ENCODE results near the gene GCH1. TPM values are rescaled to one million over a fixed set of nuclear protein-coding genes. Genes with fewer than 3 reads are reported as not detected.

GCH1 gene
- total and polyA plus RNA-seq, 2 donors (not counting 1 experiment from before 2014, with no cell fraction given) = 1.3 to 1.5 TPM

- H2AFZ ChIP-seq (ENCODE audit: low read length) = no peak overlapping the region
- H3K79me2 ChIP-seq (ENCODE audit: control insufficient read depth, insufficient read depth, low read length) = no peaks in the 10 kb centered on the region
- H3K9ac ChIP-seq (ENCODE audit: insufficient read depth, low read length) = no peak overlapping the region
- no peak overlapping the region for H3K4me3 ChIP-seq (replicated peaks in 1 of 4; ENCODE audit: control extremely low read depth in 1 of 4, insufficient read depth in 1 of 4, low read depth in 3 of 4, low read length in 4 of 4)
- H3K9me3 ChIP-seq (ENCODE audit: control insufficient read depth, insufficient read depth, low read depth, low read length) = no peaks in the 10 kb centered on the region
- no peak overlapping the region for H3K27ac ChIP-seq (ENCODE audit: insufficient read depth, low read length)
- H3K4me1 ChIP-seq (ENCODE audit: control insufficient read depth, extremely low read depth, insufficient read depth, low read length) = no peaks in the 10 kb centered on the region
- TF ChIP-seq, protein P1, sequence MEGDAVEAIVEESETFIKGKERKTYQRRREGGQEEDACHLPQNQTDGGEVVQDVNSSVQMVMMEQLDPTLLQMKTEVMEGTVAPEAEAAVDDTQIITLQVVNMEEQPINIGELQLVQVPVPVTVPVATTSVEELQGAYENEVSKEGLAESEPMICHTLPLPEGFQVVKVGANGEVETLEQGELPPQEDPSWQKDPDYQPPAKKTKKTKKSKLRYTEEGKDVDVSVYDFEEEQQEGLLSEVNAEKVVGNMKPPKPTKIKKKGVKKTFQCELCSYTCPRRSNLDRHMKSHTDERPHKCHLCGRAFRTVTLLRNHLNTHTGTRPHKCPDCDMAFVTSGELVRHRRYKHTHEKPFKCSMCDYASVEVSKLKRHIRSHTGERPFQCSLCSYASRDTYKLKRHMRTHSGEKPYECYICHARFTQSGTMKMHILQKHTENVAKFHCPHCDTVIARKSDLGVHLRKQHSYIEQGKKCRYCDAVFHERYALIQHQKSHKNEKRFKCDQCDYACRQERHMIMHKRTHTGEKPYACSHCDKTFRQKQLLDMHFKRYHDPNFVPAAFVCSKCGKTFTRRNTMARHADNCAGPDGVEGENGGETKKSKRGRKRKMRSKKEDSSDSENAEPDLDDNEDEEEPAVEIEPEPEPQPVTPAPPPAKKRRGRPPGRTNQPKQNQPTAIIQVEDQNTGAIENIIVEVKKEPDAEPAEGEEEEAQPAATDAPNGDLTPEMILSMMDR (conservative IDR thresholded peaks at IDR 0.05 in 1 of 2, IDR thresholded peaks at IDR 0.05 in 1 of 2; ENCODE audit: low read depth in 1 of 2, low read length in 2 of 2) = no peak
- no peak for TF ChIP-seq EZH2 (IDR thresholded peaks at IDR 0.05; ENCODE audit: low read length, missing control alignments)
- no peaks in the 10 kb centered on the region for H3K36me3 ChIP-seq (ENCODE audit: control insufficient read depth, insufficient read depth, low read length)
- no peak for DNase-seq (ENCODE audit: low read depth in 2 of 2)
- H3K27me3 ChIP-seq (ENCODE audit: control insufficient read depth, insufficient read depth, low read length) = peaks cover 11% of the 10 kb centered on the region
- no peak overlapping the region for H3K4me2 ChIP-seq (ENCODE audit: extremely low read depth, insufficient read depth, low read length)
- H4K20me1 ChIP-seq (ENCODE audit: control insufficient read depth, extremely low read depth, insufficient read depth, low read length) = no peaks in the 10 kb centered on the region
Observed at GRCh38 chr14:54815515-54815914, 87.1 kb downstream of the GCH1 start.

DNA sequence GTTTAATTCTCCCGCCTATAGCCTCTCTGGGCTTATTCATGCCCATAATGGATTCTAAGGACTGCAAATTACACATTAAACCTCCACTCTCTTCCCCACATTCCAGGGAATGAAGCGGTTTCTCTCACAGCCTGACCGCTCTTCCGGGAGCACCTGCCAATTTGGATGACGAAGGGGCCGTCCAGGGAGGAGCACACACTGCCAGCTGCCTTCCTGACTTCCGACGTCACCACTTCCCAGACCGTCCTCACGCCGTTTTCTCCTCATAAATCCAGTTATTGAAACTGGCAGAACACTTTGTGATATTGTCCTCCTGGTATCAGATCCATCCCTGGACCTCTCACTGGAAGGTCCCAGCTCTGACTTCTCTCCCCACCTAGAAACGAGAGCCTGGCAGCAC lies 87.6 kb downstream of the GCH1 start:
- TF ChIP-seq EZH2 (IDR thresholded peaks at IDR 0.05; ENCODE audit: low read length, missing control alignments) = no peak
- TF ChIP-seq, protein P1 (conservative IDR thresholded peaks at IDR 0.05 in 1 of 2, IDR thresholded peaks at IDR 0.05 in 1 of 2; ENCODE audit: low read depth in 1 of 2, low read length in 2 of 2) = no peak
- Histone ChIP-seq H3K36me3 (ENCODE audit: control insufficient read depth, insufficient read depth, low read length) (no peaks in the 10 kb centered on the region), H2AFZ (ENCODE audit: low read length) (no peak overlapping the region), H3K79me2 (ENCODE audit: control insufficient read depth, insufficient read depth, low read length) (no peaks in the 10 kb centered on the region), H3K9me3 (ENCODE audit: control insufficient read depth, insufficient read depth, low read depth, low read length) (no peaks in the 10 kb centered on the region), H3K4me2 (ENCODE audit: extremely low read depth, insufficient read depth, low read length) (no peak overlapping the region), H3K27ac (ENCODE audit: insufficient read depth, low read length) (no peak overlapping the region), H3K9ac (ENCODE audit: insufficient read depth, low read length) (no peak overlapping the region), H3K4me3 (replicated peaks in 1 of 4; ENCODE audit: control extremely low read depth in 1 of 4, insufficient read depth in 1 of 4, low read depth in 3 of 4, low read length in 4 of 4) (no peak overlapping the region), H3K27me3 (ENCODE audit: control insufficient read depth, insufficient read depth, low read length) (peaks cover 11% of the 10 kb centered on the region), H3K4me1 (ENCODE audit: control insufficient read depth, extremely low read depth, insufficient read depth, low read length) (no peaks in the 10 kb centered on the region), H4K20me1 (ENCODE audit: control insufficient read depth, extremely low read depth, insufficient read depth, low read length) (no peaks in the 10 kb centered on the region)
- peak; percentile 19 to 67 for DNase-seq (ENCODE audit: low read depth in 2 of 2)

DNA sequence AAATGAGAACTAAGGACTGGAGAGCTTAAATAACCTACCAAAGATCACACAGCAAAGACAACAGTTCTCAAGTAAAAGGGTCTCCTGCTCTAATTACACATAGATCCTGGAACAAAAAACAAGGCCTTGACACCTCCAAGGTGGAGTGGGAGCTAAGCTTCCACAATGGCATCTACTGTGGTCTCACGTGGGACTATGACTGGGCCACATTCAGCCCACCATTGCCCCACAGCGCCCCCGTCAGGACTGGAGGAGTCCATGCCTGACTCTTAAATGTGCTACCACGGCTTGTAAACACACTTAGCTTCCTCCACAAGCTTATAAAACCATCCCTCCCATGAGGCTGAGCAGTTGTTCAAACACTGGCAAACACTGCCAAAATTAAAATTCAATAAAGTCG lies 88.5 kb downstream of the GCH1 start:
- no peak for TF ChIP-seq EZH2 (IDR thresholded peaks at IDR 0.05; ENCODE audit: low read length, missing control alignments)
- TF ChIP-seq, protein P1 (conservative IDR thresholded peaks at IDR 0.05 in 1 of 2, IDR thresholded peaks at IDR 0.05 in 1 of 2; ENCODE audit: low read depth in 1 of 2, low read length in 2 of 2) = no peak
- H3K36me3 ChIP-seq (ENCODE audit: control insufficient read depth, insufficient read depth, low read length) = no peaks in the 10 kb centered on the region
- no peak overlapping the region for H3K4me2 ChIP-seq (ENCODE audit: extremely low read depth, insufficient read depth, low read length)
- DNase-seq (ENCODE audit: low read depth in 2 of 2) = no peak
- no peaks in the 10 kb centered on the region for H3K79me2 ChIP-seq (ENCODE audit: control insufficient read depth, insufficient read depth, low read length)
- H3K9me3 ChIP-seq (ENCODE audit: control insufficient read depth, insufficient read depth, low read depth, low read length) = no peaks in the 10 kb centered on the region
- no peak overlapping the region for H3K27ac ChIP-seq (ENCODE audit: insufficient read depth, low read length)
- H3K27me3 ChIP-seq (ENCODE audit: control insufficient read depth, insufficient read depth, low read length) = peaks cover 7% of the 10 kb centered on the region
- H2AFZ ChIP-seq (ENCODE audit: low read length) = no peak overlapping the region
- H3K9ac ChIP-seq (ENCODE audit: insufficient read depth, low read length) = no peak overlapping the region
- H3K4me1 ChIP-seq (ENCODE audit: control insufficient read depth, extremely low read depth, insufficient read depth, low read length) = no peaks in the 10 kb centered on the region
- no peak overlapping the region for H3K4me3 ChIP-seq (replicated peaks in 1 of 4; ENCODE audit: control extremely low read depth in 1 of 4, insufficient read depth in 1 of 4, low read depth in 3 of 4, low read length in 4 of 4)
- no peaks in the 10 kb centered on the region for H4K20me1 ChIP-seq (ENCODE audit: control insufficient read depth, extremely low read depth, insufficient read depth, low read length)

Measured in fibroblast of lung (primary cell).